Heart right ventricle (tissue), 16 donors: Measurements from ENCODE around the gene RTEL1. TPM values are rescaled to one million over a fixed set of nuclear protein-coding genes. Genes with fewer than 3 reads are reported as not detected.

Source experiments
- ATAC-seq, 8 donors: fragments of 200-7000 bp; cut with Tn5 transposase; one replicate each; pipeline ENCODE4 v1.9.1; 2020; ENCODE audit warnings: mild to moderate bottlenecking in 8 of 8, moderate library complexity in 8 of 8, moderate number of reproducible peaks in 1 of 8
- DNase-seq, 2 donors: peaks; one replicate each; pipeline ENCODE4 v3.0.0-alpha.2; 2020
- H3K27ac ChIP-seq, 10 donors: fragments of 200-600 bp; sonication (generic) in 2 of 10; one replicate each; pipeline versions ENCODE4 v1.5.0 to v1.8.0; 2020 to 2022; ENCODE audit warnings: mild to moderate bottlenecking in 3 of 10
- H3K27me3 ChIP-seq, 7 donors: fragments of 200-600 bp; one replicate each; pipeline ENCODE4 v1.8.0; 2021 to 2022; ENCODE audit warnings: mild to moderate bottlenecking in 2 of 7
- H3K36me3 ChIP-seq, 9 donors: fragments of 200-600 bp; sonication (generic) in 1 of 9; one replicate each; pipeline versions ENCODE4 v1.5.0 to v1.8.0; 2020 to 2022; ENCODE audit warnings: mild to moderate bottlenecking in 2 of 9
- H3K4me1 ChIP-seq, 9 donors: fragments of 200-600 bp; sonication (generic) in 1 of 9; one replicate each; pipeline versions ENCODE4 v1.5.0 to v1.8.0; 2020 to 2022; ENCODE audit warnings: mild to moderate bottlenecking in 4 of 9
- H3K4me3 ChIP-seq, 10 donors: fragments of 200-600 bp; sonication (generic) in 2 of 10; one replicate each; pipeline versions ENCODE4 v1.5.0 to v1.8.0; 2020 to 2022; ENCODE audit warnings: mild to moderate bottlenecking in 7 of 10, moderate library complexity in 2 of 10
- H3K9me3 ChIP-seq, 11 donors: fragments of 200-600 bp in 10 of 11; sonication (generic) in 2 of 11; one replicate each; pipeline versions ENCODE4 v1.5.0 to v1.8.0; 2013 to 2022; ENCODE audit warnings: mild to moderate bottlenecking in 2 of 11, control low read depth in 1 of 11, moderate library complexity in 1 of 11
- WGBS, 2 donors: extraction: QIAGEN DNeasy Blood & Tissue Kit; methylation state at CpG; one replicate each; pipeline ENCODE4 v1.1.7; 2013; ENCODE audit warnings: inconsistent platforms in 1 of 2; 5-methylcytosine and 5-hydroxymethylcytosine counted together
- intact Hi-C, 10 donors: fragments of 100-400 bp; cut with DNase I; formaldehyde crosslinking; loops; one replicate each; pipeline versions ENCODE4 v1.11.1 to v1.14.2; 2022
- polyA plus RNA-seq, 2 donors: library from polyadenylated mRNA; stranded (reverse); fragments of 200-250 nt; gene quantifications; one replicate each; pipeline ENCODE4 v1.2.3, GENCODE V29; 2013
- total RNA-seq, 10 donors: library from RNA; stranded (reverse); fragmentation: NEBNext Ultra II Directional in 3 of 10; extraction: Animal tissue kit (Norgen Biotek cat#: 25700) in 3 of 10; gene quantifications; one replicate each; pipeline versions ENCODE4 v1.2.1 to v1.2.4, GENCODE V29; 2021 to 2023
- TF ChIP-seq, protein P1 (sequence below), 9 donors: fragments of 200-600 bp; sonication (generic) in 2 of 9; IDR thresholded peaks; one replicate each; pipeline versions ENCODE4 v1.5.0 to v1.8.0; 2021 to 2022; ENCODE audit warnings: antibody characterized with exemption in 9 of 9, mild to moderate bottlenecking in 5 of 9, moderate library complexity in 1 of 9
- donor health status: Arrhythmogenic right ventricular cardiomyopathy.
- donor health status: ischemic (EF 13 %, LVEDD 7.1; RV severe dilation, severe dysfunction).
- donor health status: healthy with polysubstance abuse.
- donor health status: DM: no; HTN: yes; CAD: no.
- donor health status: DM: no; HTN: no; CAD: no.
- donor health status: ischemic (EF 25% LVEDD 6.9; RV normal size, moderate dysfunction).
- donor health status: ischemic (EF 25% LVEDD 5.7; RV mildly dilated, moderate dysfunction).
- donor health status: healthy.
- donor health status: DM: yes; HTN: yes; CAD: no.
- donor health status: Ischemic cardiomyopathy.
- donor health status: ischemic (EF 35%, LVEDD 5.7; RV mildly dilated, moderate dysfunction).
- donor health status: nonischemic (EF 11% LVEDD 7.7; RV severe dilation, severe dysfunction).
- donor health status: DM: yes; HTN: yes; CAD: no.
- donor health status: PGD.
- donor health status: ischemic (EF 29% LVEDD 5.4; RV normal size, mild dysfunction).
- donor health status: nonischemic (EF 23%, LVEDD 6.1; RV moderate dilation, normal function).

RTEL1 gene
- total and polyA plus RNA-seq, 12 donors, result 5.3 to 18.8 (median 10.3) TPM

DNA sequence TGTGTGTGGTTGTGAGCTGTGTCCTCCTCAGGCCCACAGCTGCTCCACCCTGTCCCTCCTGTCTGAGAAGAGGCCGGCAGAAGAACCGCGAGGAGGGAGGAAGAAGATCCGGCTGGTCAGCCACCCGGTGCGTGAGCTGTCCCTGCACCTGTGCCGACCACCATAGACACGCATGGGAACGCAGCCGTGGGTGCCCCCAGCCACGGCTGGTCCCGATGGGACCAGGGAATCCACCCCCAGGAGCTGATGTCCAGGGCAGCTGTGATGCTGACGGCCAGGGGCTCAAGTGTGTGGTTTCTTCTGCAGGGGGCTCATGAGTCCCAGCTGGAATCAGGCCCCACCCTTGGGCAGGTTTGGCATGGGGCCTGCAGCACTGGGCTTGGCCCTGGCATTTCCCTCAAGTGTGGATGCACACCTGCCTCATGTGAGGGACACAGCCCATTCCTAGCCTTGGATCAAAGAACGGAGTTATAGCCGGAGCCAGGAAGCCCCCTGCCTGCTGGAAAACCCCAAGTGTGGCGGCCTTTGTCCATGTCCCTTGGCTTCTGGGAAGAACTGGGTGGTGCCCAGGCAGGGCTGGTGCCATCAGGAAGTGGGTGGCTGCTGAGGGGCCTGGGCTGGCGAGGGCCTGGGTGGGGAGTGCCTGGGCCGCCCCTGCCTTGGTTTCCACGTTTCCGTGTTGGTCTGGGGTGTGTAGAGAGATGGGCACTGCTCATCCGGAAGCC, 33.8 kb downstream of the RTEL1 start:
- no peak overlapping the region for H3K4me3 ChIP-seq
- intact Hi-C loops, result no loop called here
- ATAC-seq, result no peak
- peaks cover 21 to 56% (median 48%) of the 10 kb centered on the region in 9 donors for H3K4me1 ChIP-seq
- peak in 1 of 2 donors; percentile 4 for DNase-seq
- H3K27ac ChIP-seq, result peak overlapping the region in 2 of 10 donors; percentile 11 to 44
- H3K9me3 ChIP-seq, result no peaks in the 10 kb centered on the region
- TF ChIP-seq, protein P1, sequence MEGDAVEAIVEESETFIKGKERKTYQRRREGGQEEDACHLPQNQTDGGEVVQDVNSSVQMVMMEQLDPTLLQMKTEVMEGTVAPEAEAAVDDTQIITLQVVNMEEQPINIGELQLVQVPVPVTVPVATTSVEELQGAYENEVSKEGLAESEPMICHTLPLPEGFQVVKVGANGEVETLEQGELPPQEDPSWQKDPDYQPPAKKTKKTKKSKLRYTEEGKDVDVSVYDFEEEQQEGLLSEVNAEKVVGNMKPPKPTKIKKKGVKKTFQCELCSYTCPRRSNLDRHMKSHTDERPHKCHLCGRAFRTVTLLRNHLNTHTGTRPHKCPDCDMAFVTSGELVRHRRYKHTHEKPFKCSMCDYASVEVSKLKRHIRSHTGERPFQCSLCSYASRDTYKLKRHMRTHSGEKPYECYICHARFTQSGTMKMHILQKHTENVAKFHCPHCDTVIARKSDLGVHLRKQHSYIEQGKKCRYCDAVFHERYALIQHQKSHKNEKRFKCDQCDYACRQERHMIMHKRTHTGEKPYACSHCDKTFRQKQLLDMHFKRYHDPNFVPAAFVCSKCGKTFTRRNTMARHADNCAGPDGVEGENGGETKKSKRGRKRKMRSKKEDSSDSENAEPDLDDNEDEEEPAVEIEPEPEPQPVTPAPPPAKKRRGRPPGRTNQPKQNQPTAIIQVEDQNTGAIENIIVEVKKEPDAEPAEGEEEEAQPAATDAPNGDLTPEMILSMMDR (IDR thresholded peaks at IDR 0.05), result no peak
- peaks cover 0 to 27% (median 5%) of the 10 kb centered on the region in 9 donors for H3K36me3 ChIP-seq
- no peaks in the 10 kb centered on the region for H3K27me3 ChIP-seq
- WGBS, 2 donors, result 87 to 89% methylated on average over 21 of the region's 21 CpGs

DNA sequence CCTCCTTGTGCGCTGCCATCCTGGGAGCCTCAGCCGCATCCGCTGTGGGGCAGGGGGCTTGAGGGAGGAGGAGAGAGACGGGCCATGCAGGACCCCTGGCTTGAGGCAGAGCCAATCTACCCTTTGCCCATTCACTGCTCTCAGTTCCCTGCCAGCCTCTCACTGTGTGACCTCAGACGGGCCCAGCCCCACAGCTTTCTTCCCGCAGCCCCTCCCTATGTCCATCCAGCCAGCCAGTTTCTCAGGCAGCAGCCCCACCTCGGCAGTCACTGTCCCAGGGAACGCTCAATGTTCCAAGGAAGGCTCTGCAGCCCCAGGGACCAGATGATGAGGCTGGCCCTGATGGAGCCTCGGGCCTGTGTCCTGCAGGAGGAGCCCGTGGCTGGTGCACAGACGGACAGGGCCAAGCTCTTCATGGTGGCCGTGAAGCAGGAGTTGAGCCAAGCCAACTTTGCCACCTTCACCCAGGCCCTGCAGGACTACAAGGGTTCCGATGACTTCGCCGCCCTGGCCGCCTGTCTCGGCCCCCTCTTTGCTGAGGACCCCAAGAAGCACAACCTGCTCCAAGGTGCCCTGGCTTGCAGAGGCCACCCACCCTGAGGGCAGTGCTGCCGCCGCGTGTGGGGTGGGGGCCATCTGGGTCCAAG, 34.4 kb downstream of the RTEL1 start:
- intact Hi-C loops, result no loop called here
- Histone ChIP-seq H3K4me3 (no peak overlapping the region), H3K27ac (peak overlapping the region in 3 of 10 donors; percentile 11 to 44 (median 29)), H3K27me3 (no peaks in the 10 kb centered on the region), H3K4me1 (peaks cover 20 to 56% (median 48%) of the 10 kb centered on the region in 9 donors), H3K36me3 (peaks cover 0 to 33% (median 5%) of the 10 kb centered on the region in 9 donors), H3K9me3 (no peaks in the 10 kb centered on the region)
- ATAC-seq (no peak), DNase-seq (peak in 1 of 2 donors; percentile 18)
- TF ChIP-seq, protein P1 (IDR thresholded peaks at IDR 0.05), result peak in 1 of 9 donors; percentile 9
- WGBS, 2 donors, result 70 to 73% methylated on average over 19 to 20 of the region's 20 CpGs

DNA sequence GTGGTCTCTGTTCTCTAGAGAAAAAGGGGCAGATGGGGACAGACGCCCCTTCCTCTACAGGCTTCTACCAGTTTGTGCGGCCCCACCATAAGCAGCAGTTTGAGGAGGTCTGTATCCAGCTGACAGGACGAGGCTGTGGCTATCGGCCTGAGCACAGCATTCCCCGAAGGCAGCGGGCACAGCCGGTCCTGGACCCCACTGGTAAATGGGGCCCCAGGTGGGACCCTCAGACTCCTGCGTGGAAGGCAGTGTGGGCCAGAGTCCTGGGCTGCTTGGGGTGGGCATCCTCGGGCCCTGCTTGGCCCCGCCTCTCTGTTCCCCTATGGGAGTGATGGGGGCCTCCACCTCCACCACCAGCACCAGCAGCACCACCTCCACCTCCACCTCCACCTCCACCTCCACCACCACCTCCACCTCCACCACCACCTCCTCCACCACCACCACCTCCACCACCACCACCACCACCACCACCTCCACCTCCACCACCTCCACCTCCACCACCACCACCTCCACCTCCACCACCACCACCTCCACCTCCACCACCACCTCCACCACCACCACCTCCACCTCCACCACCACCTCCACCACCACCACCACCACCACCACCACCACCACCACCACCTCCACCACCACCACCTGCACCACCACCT, 35.1 kb downstream of the RTEL1 start:
- TF ChIP-seq, protein P1 (IDR thresholded peaks at IDR 0.05), result no peak
- intact Hi-C loops, result no loop called here
- Histone ChIP-seq H3K9me3 (no peaks in the 10 kb centered on the region), H3K4me1 (peaks cover 13 to 56% (median 46%) of the 10 kb centered on the region in 9 donors), H3K36me3 (peaks cover 0 to 39% (median 5%) of the 10 kb centered on the region in 9 donors), H3K4me3 (no peak overlapping the region), H3K27me3 (no peaks in the 10 kb centered on the region), H3K27ac (peak overlapping the region in 3 of 10 donors; percentile 11 to 44 (median 29))
- peak in 1 of 2 donors; percentile 14 for DNase-seq
- WGBS, 2 donors, result 83 to 86% methylated on average over 10 of the region's 10 CpGs
- ATAC-seq, result no peak
